ENCODE results near the gene RDH13.

RDH13 gene

GRCh38 chr19:55018633-55019032, 44.3 kb downstream of the RDH13 start:
- H3K36me3 ChIP-seq: no peaks in the 10 kb centered on the region
- TF ChIP-seq CTCF (IDR thresholded peaks at IDR 0.05; ENCODE audit: low read depth, low read length): no peak
- H3K4me3 ChIP-seq (ENCODE audit: low read depth, low read length): no peak overlapping the region
- H3K27me3 ChIP-seq (ENCODE audit: insufficient read depth, low read depth, severe bottlenecking): no peaks in the 10 kb centered on the region
- no peak overlapping the region for H3K27ac ChIP-seq
- no peak for DNase-seq
- H3K9me3 ChIP-seq (ENCODE audit: severe bottlenecking): no peaks in the 10 kb centered on the region

- TF ChIP-seq CTCF (IDR thresholded peaks at IDR 0.05; ENCODE audit: low read depth, low read length): no peak
- H3K36me3 ChIP-seq: no peaks in the 10 kb centered on the region
- no peak overlapping the region for H3K4me3 ChIP-seq (ENCODE audit: low read depth, low read length)
- no peaks in the 10 kb centered on the region for H3K27me3 ChIP-seq (ENCODE audit: insufficient read depth, low read depth, severe bottlenecking)
- no peak for DNase-seq
- H3K9me3 ChIP-seq (ENCODE audit: severe bottlenecking): no peaks in the 10 kb centered on the region
- H3K27ac ChIP-seq: no peak overlapping the region
Observed at GRCh38 chr19:55018216-55018615, 44.7 kb downstream of the RDH13 start.

- no peak overlapping the region for H3K4me3 ChIP-seq (ENCODE audit: low read depth, low read length)
- no peak for TF ChIP-seq CTCF (IDR thresholded peaks at IDR 0.05; ENCODE audit: low read depth, low read length)
- DNase-seq: no peak
- no peaks in the 10 kb centered on the region for H3K27me3 ChIP-seq (ENCODE audit: insufficient read depth, low read depth, severe bottlenecking)
- H3K36me3 ChIP-seq: no peaks in the 10 kb centered on the region
- no peaks in the 10 kb centered on the region for H3K9me3 ChIP-seq (ENCODE audit: severe bottlenecking)
- no peak overlapping the region for H3K27ac ChIP-seq
Observed at GRCh38 chr19:55016017-55016416, 46.9 kb downstream of the RDH13 start.

GRCh38 chr19:55015126-55015525, 47.8 kb downstream of the RDH13 start:
- no peak overlapping the region for H3K4me3 ChIP-seq (ENCODE audit: low read depth, low read length)
- no peaks in the 10 kb centered on the region for H3K36me3 ChIP-seq
- no peak overlapping the region for H3K27ac ChIP-seq
- no peak for TF ChIP-seq CTCF (IDR thresholded peaks at IDR 0.05; ENCODE audit: low read depth, low read length)
- no peaks in the 10 kb centered on the region for H3K27me3 ChIP-seq (ENCODE audit: insufficient read depth, low read depth, severe bottlenecking)
- no peaks in the 10 kb centered on the region for H3K9me3 ChIP-seq (ENCODE audit: severe bottlenecking)
- DNase-seq: no peak

GRCh38 chr19:55014714-55015113, 48.2 kb downstream of the RDH13 start:
- no peak for DNase-seq
- no peaks in the 10 kb centered on the region for H3K9me3 ChIP-seq (ENCODE audit: severe bottlenecking)
- no peak for TF ChIP-seq CTCF (IDR thresholded peaks at IDR 0.05; ENCODE audit: low read depth, low read length)
- H3K27ac ChIP-seq: no peak overlapping the region
- no peak overlapping the region for H3K4me3 ChIP-seq (ENCODE audit: low read depth, low read length)
- no peaks in the 10 kb centered on the region for H3K36me3 ChIP-seq
- no peaks in the 10 kb centered on the region for H3K27me3 ChIP-seq (ENCODE audit: insufficient read depth, low read depth, severe bottlenecking)

GRCh38 chr19:55013596-55013995, 49.4 kb downstream of the RDH13 start:
- no peak overlapping the region for H3K27ac ChIP-seq
- no peaks in the 10 kb centered on the region for H3K9me3 ChIP-seq (ENCODE audit: severe bottlenecking)
- H3K4me3 ChIP-seq (ENCODE audit: low read depth, low read length): no peak overlapping the region
- DNase-seq: no peak
- no peak for TF ChIP-seq CTCF (IDR thresholded peaks at IDR 0.05; ENCODE audit: low read depth, low read length)
- no peaks in the 10 kb centered on the region for H3K27me3 ChIP-seq (ENCODE audit: insufficient read depth, low read depth, severe bottlenecking)
- no peaks in the 10 kb centered on the region for H3K36me3 ChIP-seq
